Frontal cortex (tissue), 4 donors: ENCODE measurements around the gene KCNV2. TPM values are rescaled to one million over a fixed set of nuclear protein-coding genes. Genes with fewer than 3 reads are reported as not detected.

ENCODE experiments used
- DNase-seq, 2 donors: peaks; one replicate each; pipeline ENCODE4 v3.0.0; 2012; ENCODE audit warnings: low spot score in 2 of 2
- FAIRE-seq: peaks from 2 replicates; lab custom pipeline; 2012; peaks lifted over from hg19 to GRCh38; lab: Jason Lieb, UNC
- total RNA-seq: library from RNA; depleted of rRNA; stranded (reverse); fragments of >200 nt; gene quantifications from one replicate; pipeline ENCODE4 v1.2.3, GENCODE V29; 2014
- donor health status: control.
- donor health status: control.
- donor health status: control.

KCNV2 gene
- total RNA-seq, 1 donor from 2014 or later, result not detected

- FAIRE-seq, result no peak
Measured at GRCh38 chr9:2718001-2718697, 839 bp downstream of the KCNV2 start.

GRCh38 chr9:2718698-2719033 is 1.4 kb downstream of the KCNV2 start:
- no peak for DNase-seq
- no peak for FAIRE-seq

More at GRCh38 chr9:2718001-2718697, 839 bp downstream of the KCNV2 start:
- no peak for DNase-seq

GRCh38 chr9:2720179-2720654 is 2.9 kb downstream of the KCNV2 start:
- FAIRE-seq (no peak), DNase-seq (no peak)

GRCh38 chr9:2722715-2723114 is 5.4 kb downstream of the KCNV2 start:
- no peak for DNase-seq
- FAIRE-seq, result no peak

- DNase-seq (no peak), FAIRE-seq (no peak)
Measured at GRCh38 chr9:2723376-2724065, 6.2 kb downstream of the KCNV2 start.

- FAIRE-seq (no peak), DNase-seq (no peak)
Measured at GRCh38 chr9:2725126-2725525, 7.8 kb downstream of the KCNV2 start.

GRCh38 chr9:2725898-2726649 is 8.8 kb downstream of the KCNV2 start:
- FAIRE-seq, result no peak
- DNase-seq, result no peak

GRCh38 chr9:2726650-2727340 is 9.5 kb downstream of the KCNV2 start:
- DNase-seq (no peak), FAIRE-seq (no peak)

- DNase-seq (no peak), FAIRE-seq (no peak)
Measured at GRCh38 chr9:2727374-2727773, 10.1 kb downstream of the KCNV2 start.

GRCh38 chr9:2727966-2728613 is 10.8 kb downstream of the KCNV2 start:
- FAIRE-seq (no peak), DNase-seq (no peak)

- FAIRE-seq, result no peak
- DNase-seq, result no peak
Measured at GRCh38 chr9:2729003-2729402, 11.7 kb downstream of the KCNV2 start.

- no peak for DNase-seq
Measured at GRCh38 chr9:2729721-2730120, 12.4 kb downstream of the KCNV2 start.

GRCh38 chr9:2730971-2731370 is 13.7 kb downstream of the KCNV2 start:
- DNase-seq, result no peak
- no peak for FAIRE-seq

More at GRCh38 chr9:2729721-2730120, 12.4 kb downstream of the KCNV2 start:
- no peak for FAIRE-seq

- FAIRE-seq, result no peak
Measured at GRCh38 chr9:2732492-2732891, 15.2 kb downstream of the KCNV2 start.

GRCh38 chr9:2740616-2741015 is 23.3 kb downstream of the KCNV2 start:
- no peak for DNase-seq
- no peak for FAIRE-seq

More at GRCh38 chr9:2732492-2732891, 15.2 kb downstream of the KCNV2 start:
- DNase-seq, result no peak

- FAIRE-seq (no peak), DNase-seq (no peak)
Measured at GRCh38 chr9:2741441-2742158, 24.3 kb downstream of the KCNV2 start.

- FAIRE-seq (no peak), DNase-seq (no peak)
Measured at GRCh38 chr9:2742214-2742613, 24.9 kb downstream of the KCNV2 start.

- FAIRE-seq (no peak), DNase-seq (no peak)
Measured at GRCh38 chr9:2743937-2744529, 26.7 kb downstream of the KCNV2 start.
